Measurements from ENCODE around the gene HSPB9. TPM values are rescaled to one million over a fixed set of nuclear protein-coding genes. Genes with fewer than 3 reads are reported as not detected.

The HSPB9 gene
- polyA plus RNA-seq, 1 donor from 2014 or later = not detected

DNA sequence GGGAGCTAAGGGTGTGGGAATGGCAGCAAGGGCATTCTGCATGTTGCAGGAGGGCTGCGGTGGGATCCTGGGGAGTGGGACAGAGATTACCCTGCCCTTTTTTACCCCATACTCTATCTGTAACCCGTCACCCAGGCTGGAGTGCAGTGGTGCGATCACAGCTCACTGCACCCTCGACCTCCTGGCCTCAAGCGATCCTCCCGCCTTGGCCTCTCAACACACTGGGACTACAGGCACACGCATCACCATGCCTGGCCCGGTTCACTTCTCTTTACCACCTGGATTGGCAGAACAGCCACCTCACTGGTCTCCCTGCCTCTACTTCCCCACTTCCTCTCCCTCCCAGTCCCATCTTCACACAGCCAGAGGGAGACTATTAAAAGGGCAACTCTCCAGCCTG, 33.9 kb upstream of the HSPB9 start:
- Histone ChIP-seq H3F3A (ENCODE audit: insufficient read depth, low read length, poor library complexity, severe bottlenecking) (no peaks in the 10 kb centered on the region), H4K20me1 (ENCODE audit: insufficient read depth) (no peaks in the 10 kb centered on the region), H3K27me3 (ENCODE audit: insufficient read depth, low read depth, low read length) (no peaks in the 10 kb centered on the region), H3K4me2 (ENCODE audit: low read length) (no peak overlapping the region), H3K4me3 (ENCODE audit: low read length) (no peak overlapping the region), H3K36me3 (ENCODE audit: insufficient read depth, low read length) (no peaks in the 10 kb centered on the region), H3K9me3 (ENCODE audit: low read length) (no peaks in the 10 kb centered on the region), H3K9ac (ENCODE audit: low read length) (no peak overlapping the region), H2AFZ (ENCODE audit: low read depth, low read length) (no peak overlapping the region), H3K79me2 (replicated peaks; ENCODE audit: insufficient read depth, low read length) (no peaks in the 10 kb centered on the region), H3K27ac (ENCODE audit: low read length) (no peak overlapping the region), H3K9me2 (ENCODE audit: insufficient read depth, low read length) (no peaks in the 10 kb centered on the region)
- TF ChIP-seq, protein P1, sequence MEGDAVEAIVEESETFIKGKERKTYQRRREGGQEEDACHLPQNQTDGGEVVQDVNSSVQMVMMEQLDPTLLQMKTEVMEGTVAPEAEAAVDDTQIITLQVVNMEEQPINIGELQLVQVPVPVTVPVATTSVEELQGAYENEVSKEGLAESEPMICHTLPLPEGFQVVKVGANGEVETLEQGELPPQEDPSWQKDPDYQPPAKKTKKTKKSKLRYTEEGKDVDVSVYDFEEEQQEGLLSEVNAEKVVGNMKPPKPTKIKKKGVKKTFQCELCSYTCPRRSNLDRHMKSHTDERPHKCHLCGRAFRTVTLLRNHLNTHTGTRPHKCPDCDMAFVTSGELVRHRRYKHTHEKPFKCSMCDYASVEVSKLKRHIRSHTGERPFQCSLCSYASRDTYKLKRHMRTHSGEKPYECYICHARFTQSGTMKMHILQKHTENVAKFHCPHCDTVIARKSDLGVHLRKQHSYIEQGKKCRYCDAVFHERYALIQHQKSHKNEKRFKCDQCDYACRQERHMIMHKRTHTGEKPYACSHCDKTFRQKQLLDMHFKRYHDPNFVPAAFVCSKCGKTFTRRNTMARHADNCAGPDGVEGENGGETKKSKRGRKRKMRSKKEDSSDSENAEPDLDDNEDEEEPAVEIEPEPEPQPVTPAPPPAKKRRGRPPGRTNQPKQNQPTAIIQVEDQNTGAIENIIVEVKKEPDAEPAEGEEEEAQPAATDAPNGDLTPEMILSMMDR (IDR thresholded peaks at IDR 0.05; ENCODE audit: poor library complexity, severe bottlenecking) = no peak
- TF ChIP-seq RAD21 (conservative IDR thresholded peaks at IDR 0.05) (no peak), TAF1 (IDR thresholded peaks at IDR 0.05; ENCODE audit: low read depth) (no peak), SMC3 (conservative IDR thresholded peaks at IDR 0.05; ENCODE audit: poor library complexity) (no peak)

DNA sequence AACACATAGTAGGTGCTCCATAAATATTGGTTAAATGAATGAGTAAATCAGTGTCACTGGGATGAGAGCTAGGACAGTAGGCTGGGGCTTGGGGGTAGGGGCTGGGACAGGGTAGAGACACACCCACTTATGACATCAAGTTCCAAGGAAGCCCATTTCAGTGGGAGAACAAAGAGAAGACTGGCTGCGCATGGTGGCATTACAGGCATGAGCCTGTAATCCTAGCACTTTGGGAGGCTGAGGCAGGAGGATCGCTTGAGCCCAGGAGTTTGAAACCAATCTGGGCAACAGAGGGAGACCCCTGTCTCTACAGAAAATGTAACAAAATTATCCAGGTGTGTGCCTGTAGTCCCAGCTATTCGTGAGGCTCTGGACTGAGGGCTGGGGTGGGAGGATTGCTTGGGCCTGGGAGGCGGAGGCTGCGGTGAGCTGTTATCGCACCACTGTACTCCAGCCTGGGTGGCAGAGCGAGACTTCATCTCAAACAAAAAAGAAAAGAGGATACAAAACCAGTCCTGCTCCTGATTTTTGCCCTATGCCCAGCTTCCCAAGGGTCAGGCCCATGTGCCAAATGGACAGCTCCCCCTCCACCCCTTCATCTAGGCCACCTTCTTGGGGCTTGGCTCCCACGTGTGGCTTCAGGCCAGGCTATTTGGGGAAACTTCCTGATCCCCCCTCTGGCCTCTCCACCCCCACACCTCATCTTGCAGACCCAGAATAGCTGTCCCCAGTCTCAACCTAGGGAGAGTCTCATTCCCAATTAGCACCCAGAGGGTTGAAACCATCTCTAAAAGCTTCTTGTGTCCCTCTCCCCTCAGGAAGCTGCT, 31.4 kb upstream of the HSPB9 start:
- Histone ChIP-seq H3K4me3 (ENCODE audit: low read length) (no peak overlapping the region), H3K9me2 (ENCODE audit: insufficient read depth, low read length) (no peaks in the 10 kb centered on the region), H3K9me3 (ENCODE audit: low read length) (no peaks in the 10 kb centered on the region), H3K36me3 (ENCODE audit: insufficient read depth, low read length) (no peaks in the 10 kb centered on the region), H3K79me2 (replicated peaks; ENCODE audit: insufficient read depth, low read length) (no peaks in the 10 kb centered on the region), H3K27me3 (ENCODE audit: insufficient read depth, low read depth, low read length) (no peaks in the 10 kb centered on the region), H2AFZ (ENCODE audit: low read depth, low read length) (no peak overlapping the region), H3K9ac (ENCODE audit: low read length) (no peak overlapping the region), H3K27ac (ENCODE audit: low read length) (no peak overlapping the region), H3F3A (ENCODE audit: insufficient read depth, low read length, poor library complexity, severe bottlenecking) (no peaks in the 10 kb centered on the region), H3K4me2 (ENCODE audit: low read length) (no peak overlapping the region), H4K20me1 (ENCODE audit: insufficient read depth) (no peaks in the 10 kb centered on the region)
- TF ChIP-seq EZH2 (IDR thresholded peaks at IDR 0.05; ENCODE audit: borderline replicate concordance, insufficient read depth, low read length, poor library complexity, severe bottlenecking) (no peak), TAF1 (IDR thresholded peaks at IDR 0.05; ENCODE audit: low read depth) (no peak), EP300 (conservative IDR thresholded peaks at IDR 0.05; ENCODE audit: poor library complexity, severe bottlenecking) (no peak), RAD21 (conservative IDR thresholded peaks at IDR 0.05) (no peak), SMC3 (conservative IDR thresholded peaks at IDR 0.05; ENCODE audit: poor library complexity) (no peak)
- TF ChIP-seq, protein P2, sequence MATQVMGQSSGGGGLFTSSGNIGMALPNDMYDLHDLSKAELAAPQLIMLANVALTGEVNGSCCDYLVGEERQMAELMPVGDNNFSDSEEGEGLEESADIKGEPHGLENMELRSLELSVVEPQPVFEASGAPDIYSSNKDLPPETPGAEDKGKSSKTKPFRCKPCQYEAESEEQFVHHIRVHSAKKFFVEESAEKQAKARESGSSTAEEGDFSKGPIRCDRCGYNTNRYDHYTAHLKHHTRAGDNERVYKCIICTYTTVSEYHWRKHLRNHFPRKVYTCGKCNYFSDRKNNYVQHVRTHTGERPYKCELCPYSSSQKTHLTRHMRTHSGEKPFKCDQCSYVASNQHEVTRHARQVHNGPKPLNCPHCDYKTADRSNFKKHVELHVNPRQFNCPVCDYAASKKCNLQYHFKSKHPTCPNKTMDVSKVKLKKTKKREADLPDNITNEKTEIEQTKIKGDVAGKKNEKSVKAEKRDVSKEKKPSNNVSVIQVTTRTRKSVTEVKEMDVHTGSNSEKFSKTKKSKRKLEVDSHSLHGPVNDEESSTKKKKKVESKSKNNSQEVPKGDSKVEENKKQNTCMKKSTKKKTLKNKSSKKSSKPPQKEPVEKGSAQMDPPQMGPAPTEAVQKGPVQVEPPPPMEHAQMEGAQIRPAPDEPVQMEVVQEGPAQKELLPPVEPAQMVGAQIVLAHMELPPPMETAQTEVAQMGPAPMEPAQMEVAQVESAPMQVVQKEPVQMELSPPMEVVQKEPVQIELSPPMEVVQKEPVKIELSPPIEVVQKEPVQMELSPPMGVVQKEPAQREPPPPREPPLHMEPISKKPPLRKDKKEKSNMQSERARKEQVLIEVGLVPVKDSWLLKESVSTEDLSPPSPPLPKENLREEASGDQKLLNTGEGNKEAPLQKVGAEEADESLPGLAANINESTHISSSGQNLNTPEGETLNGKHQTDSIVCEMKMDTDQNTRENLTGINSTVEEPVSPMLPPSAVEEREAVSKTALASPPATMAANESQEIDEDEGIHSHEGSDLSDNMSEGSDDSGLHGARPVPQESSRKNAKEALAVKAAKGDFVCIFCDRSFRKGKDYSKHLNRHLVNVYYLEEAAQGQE (IDR thresholded peaks at IDR 0.05; ENCODE audit: borderline replicate concordance) = no peak

Data from neural cell (in vitro differentiated cells).